Osteocyte (in vitro differentiated cells): Measurements from ENCODE around the gene BANF2. TPM values are rescaled to one million over a fixed set of nuclear protein-coding genes. Genes with fewer than 3 reads are reported as not detected.
A peak's percentile ranks its signal among the peaks of the same experiment; 100 is the strongest.

Source experiments
- DNase-seq: peaks from one replicate; pipeline ENCODE4 v3.0.0; 2021; ENCODE audit warnings: mixed read lengths; ENCODE audit not compliant: unreplicated experiment; ENCODE audit errors: extremely low spot score
- H3K27ac Mint-ChIP-seq: one replicate; pipeline ENCODE4 v1.8.0; 2021; ENCODE audit warnings: mild to moderate bottlenecking, mixed read lengths; ENCODE audit not compliant: unreplicated experiment
- H3K27me3 Mint-ChIP-seq: one replicate; pipeline ENCODE4 v1.8.0; 2021; ENCODE audit warnings: mixed read lengths; ENCODE audit not compliant: unreplicated experiment
- H3K36me3 Mint-ChIP-seq: one replicate; pipeline ENCODE4 v1.8.0; 2021; ENCODE audit warnings: mixed read lengths; ENCODE audit not compliant: unreplicated experiment
- H3K4me1 Mint-ChIP-seq: one replicate; pipeline ENCODE4 v1.8.0; 2021; ENCODE audit warnings: mixed read lengths; ENCODE audit not compliant: unreplicated experiment
- H3K4me3 Mint-ChIP-seq: one replicate; pipeline ENCODE4 v1.8.0; 2021; ENCODE audit warnings: mild to moderate bottlenecking, moderate library complexity, mixed read lengths; ENCODE audit not compliant: unreplicated experiment
- H3K9me3 Mint-ChIP-seq: one replicate; pipeline ENCODE4 v1.8.0; 2021; ENCODE audit warnings: mixed read lengths; ENCODE audit not compliant: unreplicated experiment
- CTCF ChIP-seq: fragments of 200-600 bp; sonication (generic); IDR thresholded peaks from 2 replicates; pipeline ENCODE4 v1.5.0; 2021; ENCODE audit warnings: antibody characterized with exemption, mild to moderate bottlenecking, moderate library complexity
- total RNA-seq: library from RNA; stranded (reverse); gene quantifications from 2 replicates; pipeline ENCODE4 v1.2.1, GENCODE V29; 2021

The BANF2 gene
- total RNA-seq, 1 donor from 2014 or later, result not detected

- DNase-seq, result no peak
- H3K36me3 Mint-ChIP-seq, result peaks cover 38% of the 10 kb centered on the region
- no peak overlapping the region for H3K4me3 Mint-ChIP-seq
- no peaks in the 10 kb centered on the region for H3K9me3 Mint-ChIP-seq
- TF ChIP-seq CTCF, result no peak
- H3K4me1 Mint-ChIP-seq, result peaks cover 72% of the 10 kb centered on the region
- no peaks in the 10 kb centered on the region for H3K27me3 Mint-ChIP-seq
- H3K27ac Mint-ChIP-seq, result peak overlapping the region; percentile 68
Measured at GRCh38 chr20:17675519-17676377, 24.0 kb upstream of the BANF2 start.

GRCh38 chr20:17676378-17676759 lies 23.4 kb upstream of the BANF2 start:
- DNase-seq, result no peak
- Mint-ChIP-seq H3K36me3 (peaks cover 32% of the 10 kb centered on the region), H3K9me3 (no peaks in the 10 kb centered on the region), H3K27me3 (no peaks in the 10 kb centered on the region), H3K4me1 (peaks cover 68% of the 10 kb centered on the region), H3K4me3 (no peak overlapping the region), H3K27ac (peak overlapping the region; percentile 68)
- no peak for TF ChIP-seq CTCF

- no peak for DNase-seq
- TF ChIP-seq CTCF, result no peak
- Mint-ChIP-seq H3K9me3 (no peaks in the 10 kb centered on the region), H3K27me3 (no peaks in the 10 kb centered on the region), H3K27ac (peak overlapping the region; percentile 55), H3K36me3 (peaks cover 32% of the 10 kb centered on the region), H3K4me3 (no peak overlapping the region), H3K4me1 (peaks cover 67% of the 10 kb centered on the region)
Measured at GRCh38 chr20:17676942-17677341, 22.8 kb upstream of the BANF2 start.

- DNase-seq, result no peak
- Mint-ChIP-seq H3K4me3 (no peak overlapping the region), H3K36me3 (peaks cover 29% of the 10 kb centered on the region), H3K9me3 (no peaks in the 10 kb centered on the region), H3K4me1 (peaks cover 64% of the 10 kb centered on the region), H3K27ac (peak overlapping the region; percentile 31), H3K27me3 (no peaks in the 10 kb centered on the region)
- TF ChIP-seq CTCF, result no peak
Measured at GRCh38 chr20:17678295-17678694, 21.5 kb upstream of the BANF2 start.

- Mint-ChIP-seq H3K27ac (no peak overlapping the region), H3K4me1 (peaks cover 61% of the 10 kb centered on the region), H3K27me3 (peaks cover 3% of the 10 kb centered on the region), H3K9me3 (no peaks in the 10 kb centered on the region), H3K4me3 (no peak overlapping the region), H3K36me3 (peaks cover 29% of the 10 kb centered on the region)
- TF ChIP-seq CTCF, result no peak
- no peak for DNase-seq
Measured at GRCh38 chr20:17678886-17679285, 20.9 kb upstream of the BANF2 start.
